H9 (cell line): Measurements from ENCODE around the gene BCL11B. TPM values are rescaled to one million over a fixed set of nuclear protein-coding genes. Genes with fewer than 3 reads are reported as not detected.

Experiments
- DNase-seq: peaks from one replicate; pipeline ENCODE4 v3.0.0-alpha.2; 2017
- H2AFZ ChIP-seq: one replicate; pipeline ENCODE4 v1.6.1; 2013; ENCODE audit warnings: mild to moderate bottlenecking, low read length, control low read depth, moderate library complexity
- H2AK5ac ChIP-seq: 2 replicates; pipeline ENCODE4 v1.6.1; 2013; ENCODE audit warnings: low read length, control low read depth, mixed read lengths; ENCODE audit not compliant: insufficient read length
- H2BK120ac ChIP-seq: one replicate; pipeline ENCODE4 v1.6.1; 2013; ENCODE audit warnings: low read depth, mild to moderate bottlenecking, low read length, control low read depth, inconsistent platforms; ENCODE audit not compliant: poor library complexity, severe bottlenecking
- H2BK12ac ChIP-seq: 2 replicates; pipeline ENCODE4 v1.6.1; 2013; ENCODE audit warnings: low read length, control low read depth, mixed read lengths, low read depth; ENCODE audit not compliant: insufficient read length
- H2BK15ac ChIP-seq: 2 replicates; pipeline ENCODE4 v1.6.1; 2013; ENCODE audit warnings: low read depth, low read length, control low read depth
- H2BK20ac ChIP-seq: one replicate; pipeline ENCODE4 v1.6.1; 2013; ENCODE audit warnings: low read depth, mild to moderate bottlenecking, low read length, control low read depth, inconsistent platforms; ENCODE audit not compliant: poor library complexity, severe bottlenecking
- H2BK5ac ChIP-seq: 2 replicates; pipeline ENCODE4 v1.6.1; 2013; ENCODE audit warnings: low read length, control low read depth, mixed read lengths; ENCODE audit not compliant: insufficient read length
- H3K14ac ChIP-seq: 2 replicates; pipeline ENCODE4 v1.6.1; 2013; ENCODE audit warnings: low read length, control low read depth; ENCODE audit not compliant: insufficient read depth
- H3K18ac ChIP-seq: 2 replicates; pipeline ENCODE4 v1.6.1; 2013; ENCODE audit warnings: low read depth, mild to moderate bottlenecking, mixed read lengths, low read length, control low read depth; ENCODE audit not compliant: insufficient read length
- H3K23ac ChIP-seq: 2 replicates; pipeline ENCODE4 v1.6.1; 2013; ENCODE audit warnings: low read length, control low read depth, mixed read lengths, low read depth; ENCODE audit not compliant: insufficient read length
- H3K23me2 ChIP-seq: 2 replicates; pipeline ENCODE4 v1.6.1; 2013; ENCODE audit warnings: low read depth, mild to moderate bottlenecking, mixed read lengths, low read length, control low read depth; ENCODE audit not compliant: insufficient read length, poor library complexity, severe bottlenecking
- H3K27ac ChIP-seq: 2 replicates; pipeline ENCODE4 v1.5.1; 2013; ENCODE audit warnings: low read length, control low read depth, mixed read lengths, low read depth; ENCODE audit not compliant: insufficient read length
- H3K27me3 ChIP-seq: 2 replicates; pipeline ENCODE4 v1.6.1; 2013; ENCODE audit warnings: low read length, control low read depth, inconsistent platforms; ENCODE audit not compliant: insufficient read depth
- H3K4ac ChIP-seq: 2 replicates; pipeline ENCODE4 v1.6.1; 2013; ENCODE audit warnings: low read depth, mild to moderate bottlenecking, control low read depth, inconsistent platforms, low read length, moderate library complexity
- H3K4me1 ChIP-seq: 2 replicates; pipeline ENCODE4 v1.6.1; 2013; ENCODE audit warnings: low read length, control low read depth, inconsistent platforms; ENCODE audit not compliant: insufficient read depth
- H3K4me2 ChIP-seq: 2 replicates; pipeline ENCODE4 v1.6.1; 2013; ENCODE audit warnings: low read length, control low read depth, mixed read lengths; ENCODE audit not compliant: insufficient read length, insufficient read depth
- H3K56ac ChIP-seq: 2 replicates; pipeline ENCODE4 v1.6.1; 2013; ENCODE audit warnings: low read depth, mild to moderate bottlenecking, mixed read lengths, low read length, control low read depth; ENCODE audit not compliant: insufficient read length
- H3K79me1 ChIP-seq: 2 replicates; pipeline ENCODE4 v1.6.1; 2013; ENCODE audit warnings: low read depth, mild to moderate bottlenecking, moderate library complexity, low read length, control low read depth, inconsistent platforms; ENCODE audit not compliant: insufficient read depth, poor library complexity, severe bottlenecking
- H3K79me2 ChIP-seq: 2 replicates; pipeline ENCODE4 v1.6.1; 2013; ENCODE audit warnings: low read length, control low read depth, inconsistent platforms; ENCODE audit not compliant: insufficient read depth
- H3K9ac ChIP-seq: 2 replicates; pipeline ENCODE4 v1.6.1; 2013; ENCODE audit warnings: low read length, control low read depth, mixed read lengths; ENCODE audit not compliant: insufficient read length; ENCODE audit errors: extremely low read depth
- H3K9me3 ChIP-seq: one replicate; pipeline ENCODE4 v1.6.1; 2013; ENCODE audit warnings: low read depth, low read length, inconsistent platforms; ENCODE audit not compliant: control insufficient read depth
- H3T11ph ChIP-seq: one replicate; pipeline ENCODE4 v1.6.1; 2013; ENCODE audit warnings: mild to moderate bottlenecking, low read length, control low read depth, inconsistent platforms
- H4K20me1 ChIP-seq: one replicate; pipeline ENCODE4 v1.6.1; 2013; ENCODE audit not compliant: control insufficient read depth, insufficient read length, insufficient read depth
- H4K5ac ChIP-seq: 2 replicates; pipeline ENCODE4 v1.6.1; 2013; ENCODE audit warnings: low read depth, mild to moderate bottlenecking, mixed read lengths, low read length, control low read depth; ENCODE audit not compliant: insufficient read length
- H4K8ac ChIP-seq: replicated peaks from 2 replicates; pipeline ENCODE4 v1.6.1; 2013; ENCODE audit warnings: low read length, control low read depth, mixed read lengths, low read depth; ENCODE audit not compliant: insufficient read length
- H4K91ac ChIP-seq: 2 replicates; pipeline ENCODE4 v1.6.1; 2013; ENCODE audit warnings: low read depth, mild to moderate bottlenecking, moderate library complexity, mixed read lengths, low read length, control low read depth; ENCODE audit not compliant: insufficient read length
- H3K27ac Mint-ChIP-seq, 3 experiments: 2 replicates in 2 of 3; 3 replicates in 1 of 3; pipeline ENCODE4 v1.8.0; 2020 to 2021; ENCODE audit warnings: mixed read lengths in 3 of 3, mild to moderate bottlenecking in 1 of 3, moderate library complexity in 1 of 3
- H3K27me3 Mint-ChIP-seq: 2 replicates; pipeline ENCODE4 v1.8.0; 2021; ENCODE audit warnings: low read depth, mild to moderate bottlenecking, moderate library complexity, mixed read lengths
- H3K36me3 Mint-ChIP-seq, 3 experiments: 2 replicates in 2 of 3; 3 replicates in 1 of 3; pipeline ENCODE4 v1.8.0; 2020 to 2021; ENCODE audit warnings: low read depth in 3 of 3, mixed read lengths in 3 of 3; ENCODE audit not compliant: insufficient read depth in 1 of 3
- H3K4me1 Mint-ChIP-seq, 2 experiments: 2 replicates each; pipeline ENCODE4 v1.8.0; 2020; ENCODE audit warnings: mixed read lengths in 2 of 2
- H3K4me3 Mint-ChIP-seq, 2 experiments: 2 replicates in 1 of 2; 3 replicates in 1 of 2; pipeline ENCODE4 v1.8.0; 2020 to 2021; ENCODE audit warnings: mild to moderate bottlenecking in 2 of 2, mixed read lengths in 2 of 2, moderate library complexity in 1 of 2
- H3K9me3 Mint-ChIP-seq, 2 experiments: 2 replicates in 1 of 2; 3 replicates in 1 of 2; pipeline ENCODE4 v1.8.0; 2020; ENCODE audit warnings: mild to moderate bottlenecking in 2 of 2, mixed read lengths in 2 of 2, moderate library complexity in 1 of 2
- CTCF ChIP-seq: fragments of 200-600 bp; sonication (generic); conservative IDR thresholded peaks from 3 replicates; pipeline ENCODE4 v1.8.0; 2021; ENCODE audit warnings: antibody characterized with exemption, mild to moderate bottlenecking
- whole genome bisulfite sequencing: extraction: QIAGEN DNeasy Blood & Tissue Kit; methylation state at CpG from one replicate; pipeline ENCODE4 v1.1.7; 2013; ENCODE audit warnings: missing lambda C conversion rate, low lambda C conversion rate, mixed read lengths; ENCODE audit not compliant: insufficient read length; ENCODE audit errors: extremely low coverage; 5-methylcytosine and 5-hydroxymethylcytosine counted together
- total RNA-seq: library from RNA; stranded (reverse); gene quantifications from 2 replicates; pipeline ENCODE4 v1.2.1, GENCODE V29; 2021

Gene BCL11B
- total RNA-seq, 1 experiment from 2014 or later = 4.9 TPM

- Histone ChIP-seq H3K23ac (no peak overlapping the region), H3K4me1 (peaks cover 6% of the 10 kb centered on the region), H3K4ac (no peak overlapping the region), H3K79me2 (peaks cover 5% of the 10 kb centered on the region; the same call in 1 of the 2 replicates), H3T11ph (no peak overlapping the region), H4K5ac (no peak overlapping the region), H2BK15ac (no peak overlapping the region), H3K9ac (no peak overlapping the region), H4K8ac (no peak overlapping the region), H2AFZ (no peak overlapping the region), H3K27ac (no peak overlapping the region), H3K79me1 (no peaks in the 10 kb centered on the region), H2AK5ac (no peak overlapping the region), H3K14ac (no peak overlapping the region), H3K56ac (no peak overlapping the region), H4K91ac (no peak overlapping the region), H3K23me2 (no peaks in the 10 kb centered on the region), H2BK120ac (no peak overlapping the region), H2BK5ac (no peak overlapping the region), H3K4me2 (no peak overlapping the region), H3K27me3 (no peaks in the 10 kb centered on the region), H4K20me1 (peaks cover 2% of the 10 kb centered on the region), H2BK20ac (no peak overlapping the region), H3K18ac (no peak overlapping the region), H2BK12ac (no peak overlapping the region), H3K9me3 (no peaks in the 10 kb centered on the region)
- H3K4me1 Mint-ChIP-seq = peaks cover 33 to 39% of the 10 kb centered on the region in 2 experiments
- no peak overlapping the region for H3K4me3 Mint-ChIP-seq
- DNase-seq = no peak
- H3K27me3 Mint-ChIP-seq = no peaks in the 10 kb centered on the region
- TF ChIP-seq CTCF = no peak
- no peaks in the 10 kb centered on the region for H3K9me3 Mint-ChIP-seq
- peaks cover 0 to 7% (median 1%) of the 10 kb centered on the region in 3 experiments; a peak in 2 of 7 replicates for H3K36me3 Mint-ChIP-seq
- WGBS = no CpG with 5 or more reads among the region's 16 CpGs
- H3K27ac Mint-ChIP-seq = no peak overlapping the region
These were observed 17.5 kb downstream of the BCL11B start for GRCh38 chr14:99254328-99255009.
